GM20000 (cell line): Measurements from ENCODE around the gene CNPPD1.

Experiments used
- DNase-seq: peaks from one replicate; pipeline ENCODE4 v3.0.0; 2012; ENCODE audit warnings: low spot score
- CTCF ChIP-seq: IDR thresholded peaks from 2 replicates; pipeline ENCODE4 v1.5.1; 2012; ENCODE audit warnings: mild to moderate bottlenecking, control low read depth; ENCODE audit errors: extremely low read depth, missing control alignments

CNPPD1 gene

GRCh38 chr2:219176818-219177551 lies at the start of gene CNPPD1:
CNPPD1 (minus strand) TSS chr2:219176925; CDS start chr2:219176828, 97 bp downstream.
- no peak for TF ChIP-seq CTCF
- DNase-seq, result peak; percentile 95

- TF ChIP-seq CTCF, result no peak
- no peak for DNase-seq
These were observed 48.6 kb upstream of the CNPPD1 start for GRCh38 chr2:219225350-219225749.

- no peak for TF ChIP-seq CTCF
- no peak for DNase-seq
These were observed 47.3 kb upstream of the CNPPD1 start for GRCh38 chr2:219223831-219224610.

- DNase-seq, result no peak
- no peak for TF ChIP-seq CTCF
These were observed 45.3 kb upstream of the CNPPD1 start for GRCh38 chr2:219221957-219222518.

- TF ChIP-seq CTCF, result no peak
- DNase-seq, result no peak
These were observed 44.1 kb upstream of the CNPPD1 start for GRCh38 chr2:219220652-219221402.

GRCh38 chr2:219219784-219220532 lies 43.2 kb upstream of the CNPPD1 start:
- TF ChIP-seq CTCF, result no peak
- DNase-seq, result no peak
